HG03354 (cell line): ENCODE results near the gene TECPR1.

Experiments used
- ATAC-seq: cut with Tn5 transposase; IDR thresholded peaks from one replicate; pipeline ENCODE4 v1.9.1; 2021; ENCODE audit warnings: mild to moderate bottlenecking; ENCODE audit not compliant: unreplicated experiment, poor library complexity, severe bottlenecking

Gene TECPR1

GRCh38 chr7:98199131-98199530, 52.9 kb downstream of the TECPR1 start:
- ATAC-seq: no peak

GRCh38 chr7:98196706-98197605, 55.1 kb downstream of the TECPR1 start:
- ATAC-seq: no peak

DNA sequence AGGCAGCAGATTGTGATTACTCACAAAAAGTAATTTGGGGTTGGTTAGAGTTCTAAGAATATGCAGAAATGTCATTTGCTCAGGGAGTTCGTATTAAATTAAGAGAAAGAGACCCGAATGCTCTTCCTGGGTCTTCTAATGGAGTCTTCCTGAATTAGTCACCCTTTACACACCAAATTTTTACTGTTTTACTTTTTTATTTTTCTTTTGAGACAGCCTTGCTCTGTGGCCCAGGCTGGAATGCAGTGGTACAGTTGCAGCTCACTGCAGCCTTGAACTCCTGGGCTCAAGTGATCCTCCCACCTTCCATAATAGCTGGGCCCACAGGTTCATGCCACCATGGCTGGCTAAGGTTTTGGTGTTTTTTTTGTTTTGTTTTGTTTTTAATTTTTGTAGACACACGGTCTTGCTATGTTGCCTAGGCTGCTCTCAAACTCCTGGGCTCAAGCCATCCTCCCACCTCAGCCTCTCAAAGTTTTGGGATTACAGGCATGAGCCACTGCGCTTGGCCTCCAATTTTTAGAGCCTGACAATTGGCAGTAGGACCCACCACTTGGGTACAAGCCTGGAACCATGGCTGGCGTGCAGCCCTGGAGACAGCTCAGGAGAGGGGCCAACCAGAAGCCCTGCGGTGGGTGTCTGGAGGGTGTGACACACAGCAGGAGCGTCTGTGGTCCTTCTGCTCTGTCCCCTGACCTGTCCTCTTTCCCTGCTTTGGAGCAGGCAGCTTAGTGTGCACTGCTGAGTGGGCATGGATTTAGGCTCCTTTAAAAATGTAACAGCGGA, 57.2 kb downstream of the TECPR1 start:
- no peak for ATAC-seq

GRCh38 chr7:98194186-98194585, 57.8 kb downstream of the TECPR1 start:
- ATAC-seq: no peak

GRCh38 chr7:98193474-98194180, 58.4 kb downstream of the TECPR1 start:
- ATAC-seq: no peak

GRCh38 chr7:98192781-98193457, 59.1 kb downstream of the TECPR1 start:
- ATAC-seq: no peak

DNA sequence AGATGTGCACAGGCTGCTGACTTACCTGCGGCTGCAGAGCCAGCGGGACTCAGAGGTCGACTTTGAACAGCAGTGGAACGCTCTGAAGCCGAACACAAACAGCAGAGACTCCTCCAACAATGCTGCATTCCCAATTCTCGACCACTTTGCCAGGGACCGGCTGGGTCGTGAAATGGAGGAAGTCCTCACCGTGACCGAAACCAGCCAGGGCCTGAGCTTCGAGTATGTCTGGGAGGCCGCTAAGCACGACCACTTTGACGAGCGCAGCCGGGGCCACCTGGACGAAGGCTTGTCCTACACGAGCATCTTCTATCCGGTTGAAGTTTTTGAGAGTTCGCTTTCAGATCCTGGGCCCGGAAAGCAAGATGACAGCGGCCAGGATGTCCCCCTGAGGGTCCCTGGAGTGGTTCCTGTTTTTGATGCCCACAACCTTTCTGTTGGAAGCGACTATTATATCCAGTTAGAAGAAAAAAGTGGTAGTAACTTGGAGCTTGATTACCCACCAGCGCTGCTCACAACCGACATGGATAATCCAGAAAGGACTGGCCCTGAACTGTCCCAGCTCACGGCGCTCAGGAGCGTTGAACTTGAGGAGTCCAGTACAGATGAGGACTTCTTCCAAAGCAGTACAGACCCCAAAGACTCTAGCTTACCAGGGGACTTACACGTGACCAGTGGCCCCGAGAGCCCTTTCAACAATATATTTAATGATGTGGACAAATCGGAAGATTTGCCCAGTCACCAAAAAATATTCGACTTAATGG, 60.2 kb downstream of the TECPR1 start:
- no peak for ATAC-seq

DNA sequence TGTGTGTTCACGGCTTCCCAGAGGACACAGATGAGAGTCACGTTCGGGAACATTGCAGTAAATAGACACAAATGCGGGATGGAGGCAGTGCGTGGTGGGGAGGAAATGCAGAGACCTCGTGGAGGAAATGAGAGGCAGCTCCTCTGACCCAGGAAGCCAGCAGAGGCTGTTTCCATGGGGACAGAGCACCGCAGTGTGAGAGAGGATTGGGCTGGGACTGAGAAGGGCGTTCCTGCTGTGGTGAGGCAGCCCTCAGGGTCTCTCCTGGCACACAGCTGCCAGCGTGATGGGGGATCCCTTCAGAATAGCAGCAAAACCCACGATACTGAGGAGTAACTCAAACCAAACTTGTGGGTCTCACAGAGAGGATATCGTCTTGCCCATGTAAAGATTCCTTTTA, 62.5 kb downstream of the TECPR1 start:
- ATAC-seq: no peak

GRCh38 chr7:98187138-98187502, 64.9 kb downstream of the TECPR1 start:
- ATAC-seq: no peak

GRCh38 chr7:98186452-98187137, 65.4 kb downstream of the TECPR1 start:
- ATAC-seq: no peak

DNA sequence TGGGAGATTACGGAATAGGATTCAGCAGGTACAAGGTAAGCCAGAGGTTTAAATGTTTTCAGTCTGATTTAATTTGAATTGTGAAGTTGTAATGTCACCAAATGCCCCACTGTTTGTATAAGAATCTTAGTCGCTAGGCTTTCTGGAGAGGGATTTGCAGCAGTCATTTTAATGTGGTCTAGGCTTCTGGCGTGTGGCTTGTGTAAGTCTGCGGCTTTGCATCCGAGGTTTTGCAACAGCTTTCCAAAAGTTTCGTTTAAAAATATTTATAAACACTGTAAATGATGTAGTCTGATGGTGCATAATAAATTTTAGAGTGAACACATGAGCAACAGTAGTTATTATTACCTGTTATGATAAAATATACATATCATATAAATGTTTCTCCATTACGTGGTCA, 66.9 kb downstream of the TECPR1 start:
- ATAC-seq: no peak

DNA sequence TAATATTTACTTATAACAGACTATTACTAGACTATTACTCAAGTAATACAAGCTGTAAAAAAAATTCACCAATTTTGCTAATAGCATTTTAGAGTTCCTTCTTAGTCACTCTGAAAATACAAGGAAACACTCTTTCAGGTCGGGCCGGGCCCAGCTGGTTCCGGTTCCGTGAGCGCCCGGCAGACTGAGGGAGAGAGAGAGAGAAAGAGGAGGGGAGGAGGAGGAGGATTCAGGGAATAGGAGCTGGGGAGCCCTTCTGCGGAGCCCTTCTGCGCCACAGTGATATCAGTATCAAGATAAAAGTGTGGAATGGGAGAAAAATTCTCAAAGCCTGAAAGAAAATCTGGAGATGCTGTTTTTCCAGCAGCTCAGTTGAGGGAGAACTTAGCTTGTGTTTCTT, 71.3 kb downstream of the TECPR1 start:
- ATAC-seq: no peak

GRCh38 chr7:98178762-98179490, 73.1 kb downstream of the TECPR1 start:
- no peak for ATAC-seq

DNA sequence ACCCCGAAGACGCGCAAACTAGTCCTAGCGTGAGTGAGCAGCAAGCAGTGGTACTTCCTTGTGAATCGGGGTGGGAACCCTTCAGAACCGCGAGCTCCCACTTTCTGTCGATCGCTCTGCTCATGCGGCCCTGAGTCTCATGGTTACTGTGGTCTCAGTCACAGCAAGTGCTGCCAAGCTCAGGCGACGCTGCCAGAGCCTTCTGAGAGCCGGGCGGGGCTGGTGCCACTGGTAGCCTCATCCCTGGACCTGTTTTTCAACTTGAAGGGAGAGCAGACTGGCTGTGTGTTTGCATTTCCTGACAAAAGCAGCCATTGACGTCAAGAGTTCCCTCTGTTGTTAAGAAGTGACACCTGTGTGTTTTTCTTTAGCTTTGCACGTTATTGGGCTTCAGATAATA, 73.7 kb downstream of the TECPR1 start:
- no peak for ATAC-seq

DNA sequence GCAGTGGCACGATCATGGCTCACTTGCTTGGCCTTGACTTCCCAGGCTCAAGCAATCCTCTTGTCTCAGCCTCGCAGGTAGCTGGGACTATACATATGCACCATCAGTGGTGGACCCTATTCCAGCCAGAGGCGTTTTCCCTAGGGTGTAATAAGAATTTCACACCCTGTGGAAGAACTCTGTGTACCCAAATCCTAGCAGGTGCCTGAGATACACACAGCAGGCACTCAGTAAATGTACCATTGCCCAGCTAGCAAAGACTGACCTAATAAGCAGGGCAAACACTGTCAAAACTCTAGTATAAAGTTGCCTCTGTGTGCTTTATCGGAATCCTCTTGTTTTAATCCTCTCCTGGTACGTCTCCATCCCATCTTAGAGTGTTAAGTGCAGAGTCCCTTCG, 74.5 kb downstream of the TECPR1 start:
- ATAC-seq: no peak

GRCh38 chr7:98175260-98175940, 76.6 kb downstream of the TECPR1 start:
- no peak for ATAC-seq
